ENCODE data around the gene DLX1.
A peak's percentile ranks its signal among the peaks of the same experiment; 100 is the strongest.

DLX1 gene

DNA sequence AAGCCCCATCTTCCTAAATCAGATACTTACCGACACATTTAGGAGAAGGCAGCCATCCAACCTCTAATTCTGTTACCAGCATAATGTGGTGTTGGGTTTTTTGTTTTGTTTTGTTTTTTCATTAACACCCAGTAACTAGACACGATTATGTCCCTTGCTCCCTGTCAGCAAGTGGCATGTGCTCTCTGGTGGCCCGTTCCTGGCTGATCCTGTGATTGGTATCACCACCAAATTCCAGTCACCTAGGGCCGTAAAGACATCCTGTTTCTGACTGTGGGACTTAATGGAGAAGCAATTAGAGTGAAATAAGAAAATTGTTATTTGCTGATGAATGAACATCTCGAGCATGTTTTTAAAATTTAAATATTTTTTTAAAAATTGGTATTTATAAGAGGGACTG, 5.9 kb upstream of the DLX1 start:
- no peak overlapping the region for H3K27ac Mint-ChIP-seq
- H3K27me3 Mint-ChIP-seq, result peaks cover 86% of the 10 kb centered on the region
- H3K4me1 Mint-ChIP-seq (ENCODE audit: low read depth), result peaks cover 15% of the 10 kb centered on the region
- no peaks in the 10 kb centered on the region for H3K36me3 Mint-ChIP-seq (ENCODE audit: low read depth)
- H3K9me3 Mint-ChIP-seq, result peaks cover 2% of the 10 kb centered on the region
- no peak for DNase-seq
- H3K4me3 Mint-ChIP-seq, result no peak overlapping the region

DNA sequence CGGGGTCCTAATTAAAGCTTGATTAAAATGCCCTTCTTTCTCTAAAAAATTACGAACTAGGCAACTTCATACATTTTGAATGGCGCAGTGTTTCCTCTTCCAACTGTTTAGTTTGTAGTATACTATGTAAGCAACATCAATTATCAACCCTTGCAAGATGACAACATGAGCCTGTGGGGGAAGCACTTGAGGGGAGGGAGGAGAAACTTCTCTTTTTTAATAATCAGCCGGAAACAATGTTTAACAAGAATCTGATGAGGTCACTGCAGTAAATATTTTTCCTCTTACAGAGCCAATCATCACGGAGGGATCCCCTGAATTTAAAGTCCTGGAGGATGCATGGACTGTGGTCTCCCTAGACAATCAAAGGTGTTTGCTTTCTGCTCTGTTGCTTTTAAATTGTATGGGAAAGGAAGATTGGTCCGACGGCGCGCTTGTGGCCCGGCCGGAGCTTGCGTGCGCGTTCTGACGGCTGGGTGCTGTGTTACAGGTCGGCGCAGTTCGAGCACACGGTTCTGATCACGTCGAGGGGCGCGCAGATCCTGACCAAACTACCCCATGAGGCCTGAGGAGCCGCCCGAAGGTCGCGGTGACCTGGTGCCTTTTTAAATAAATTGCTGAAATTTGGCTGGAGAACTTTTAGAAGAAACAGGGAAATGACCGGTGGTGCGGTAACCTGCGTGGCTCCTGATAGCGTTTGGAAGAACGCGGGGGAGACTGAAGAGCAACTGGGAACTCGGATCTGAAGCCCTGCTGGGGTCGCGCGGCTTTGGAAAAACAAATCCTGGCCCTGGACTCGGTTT, 5.3 kb upstream of the DLX1 start:
- Mint-ChIP-seq H3K36me3 (ENCODE audit: low read depth) (no peaks in the 10 kb centered on the region), H3K27ac (peak overlapping the region; percentile 24), H3K27me3 (peaks cover 89% of the 10 kb centered on the region), H3K9me3 (peaks cover 2% of the 10 kb centered on the region), H3K4me1 (ENCODE audit: low read depth) (peaks cover 20% of the 10 kb centered on the region), H3K4me3 (no peak overlapping the region)
- no peak for DNase-seq

DNA sequence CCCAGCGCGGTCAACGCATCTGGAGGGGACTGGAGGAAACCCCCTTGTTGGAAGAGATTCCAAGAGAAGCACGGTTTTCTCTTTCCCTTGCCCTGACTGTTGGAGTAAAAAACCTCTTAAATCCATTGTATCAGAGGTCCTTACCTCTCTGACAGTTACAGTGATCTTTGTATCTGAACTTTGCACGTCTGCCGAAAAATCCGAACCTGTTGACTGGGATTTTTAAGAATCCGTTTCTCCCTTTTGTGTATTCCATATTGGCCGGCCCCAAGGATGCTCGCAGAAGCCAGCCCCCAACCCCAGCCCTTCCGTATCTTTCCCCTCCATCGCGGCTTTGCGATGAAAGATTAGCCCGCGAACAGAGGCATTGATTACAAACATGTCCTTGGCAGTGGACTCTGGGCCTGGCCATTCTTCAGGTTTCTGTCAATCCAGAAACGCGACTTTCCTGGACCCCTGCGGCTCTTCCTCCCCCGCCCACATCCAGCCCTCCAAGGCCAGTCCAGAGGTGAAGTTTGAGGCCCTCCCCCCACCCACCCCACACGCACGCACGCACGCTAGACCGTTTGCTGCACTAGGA, 4.6 kb upstream of the DLX1 start:
- Mint-ChIP-seq H3K4me1 (ENCODE audit: low read depth) (peaks cover 26% of the 10 kb centered on the region), H3K27ac (peak overlapping the region; percentile 63), H3K9me3 (peaks cover 2% of the 10 kb centered on the region), H3K4me3 (no peak overlapping the region), H3K36me3 (ENCODE audit: low read depth) (no peaks in the 10 kb centered on the region), H3K27me3 (peaks cover 89% of the 10 kb centered on the region)
- no peak for DNase-seq

DNA sequence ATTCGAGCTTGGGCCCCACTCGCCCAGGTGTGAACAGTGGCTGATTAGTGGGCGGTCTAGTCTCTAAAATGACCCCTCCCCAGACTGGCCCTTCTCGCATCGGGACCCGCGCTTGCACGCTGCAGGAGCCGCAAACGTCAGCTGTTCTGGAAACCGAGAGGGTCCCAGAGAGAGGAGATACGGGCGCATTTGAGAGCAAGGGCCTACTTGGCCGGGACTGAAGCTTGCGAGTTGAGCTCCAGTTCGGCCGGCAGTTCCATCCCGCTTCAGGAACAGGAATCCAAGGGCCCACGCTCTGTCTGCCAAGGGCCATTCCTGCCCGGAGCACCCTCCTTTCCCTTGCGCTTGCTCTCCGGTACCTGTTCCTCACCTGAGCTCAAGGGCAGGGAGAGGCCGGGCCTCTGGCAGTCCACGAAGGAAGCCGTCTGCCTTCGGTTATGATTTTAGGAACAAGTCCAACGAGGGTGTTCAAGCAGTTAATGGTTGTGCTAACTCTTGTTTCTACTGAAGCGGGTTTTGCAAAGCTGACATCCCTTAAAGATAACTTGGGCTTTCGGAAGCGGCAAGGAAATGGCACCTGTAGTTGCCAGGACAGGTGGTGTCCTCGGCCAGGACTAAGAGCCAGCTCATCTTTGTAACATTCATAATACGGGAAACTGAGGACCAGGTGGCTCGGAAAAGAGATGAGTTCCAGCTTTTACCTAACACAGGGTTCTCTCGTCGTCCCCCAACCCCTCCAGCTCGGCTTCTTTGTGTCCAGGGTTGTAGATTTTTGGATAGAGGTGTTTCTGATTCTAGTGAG, 3.9 kb upstream of the DLX1 start:
- no peak overlapping the region for H3K4me3 Mint-ChIP-seq
- no peaks in the 10 kb centered on the region for H3K36me3 Mint-ChIP-seq (ENCODE audit: low read depth)
- peak; percentile 33 for DNase-seq
- peak overlapping the region; percentile 63 for H3K27ac Mint-ChIP-seq
- peaks cover 2% of the 10 kb centered on the region for H3K9me3 Mint-ChIP-seq
- peaks cover 32% of the 10 kb centered on the region for H3K4me1 Mint-ChIP-seq (ENCODE audit: low read depth)
- peaks cover 91% of the 10 kb centered on the region for H3K27me3 Mint-ChIP-seq

DNA sequence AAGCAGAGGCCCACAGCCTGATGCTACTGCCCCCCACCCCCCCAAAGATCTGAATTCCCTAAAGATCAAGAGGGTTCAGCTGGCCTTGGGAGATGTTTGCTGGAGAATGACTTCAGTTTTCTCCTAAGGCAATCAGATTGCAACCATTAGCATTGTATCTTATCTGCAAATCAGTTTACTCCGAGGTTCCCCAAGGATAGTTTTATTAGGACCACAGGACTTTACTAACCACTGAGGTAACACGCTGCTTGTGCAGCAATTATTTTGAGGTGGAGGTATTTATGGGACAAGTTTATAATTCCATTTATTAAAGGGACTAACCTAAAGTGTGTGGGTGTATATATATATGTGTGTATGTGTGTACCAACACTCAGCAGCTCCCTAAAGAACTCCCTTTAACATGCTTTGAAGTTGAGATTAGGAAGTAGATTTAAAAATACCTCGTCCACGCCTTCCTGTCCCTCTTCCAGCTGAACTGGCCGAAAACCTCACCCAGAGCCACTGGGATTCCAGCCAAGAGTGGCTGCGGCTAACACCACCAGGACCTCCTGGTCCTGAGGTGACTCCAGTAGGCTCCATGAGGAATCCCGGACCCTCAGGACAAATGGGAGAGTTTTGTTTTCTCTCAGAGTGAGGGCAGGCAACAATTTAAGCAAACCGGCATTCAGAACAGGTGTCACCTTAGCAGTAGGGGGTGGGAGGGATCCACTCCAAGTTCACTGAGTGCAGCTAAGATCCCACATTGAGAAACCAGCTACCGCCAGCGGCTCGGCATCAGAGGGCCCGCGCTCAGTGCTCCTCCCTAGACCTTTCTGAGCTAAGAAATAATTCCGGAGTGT, 3.0 kb upstream of the DLX1 start:
- no peak overlapping the region for H3K27ac Mint-ChIP-seq

GRCh38 chr2:172082944-172083627, 2.2 kb upstream of the DLX1 start:
- DNase-seq, result peak; percentile 47
- Mint-ChIP-seq H3K9me3 (peaks cover 2% of the 10 kb centered on the region), H3K27ac (no peak overlapping the region), H3K27me3 (peaks cover 100% of the 10 kb centered on the region), H3K4me3 (peak overlapping the region; percentile 77), H3K36me3 (ENCODE audit: low read depth) (no peaks in the 10 kb centered on the region), H3K4me1 (ENCODE audit: low read depth) (peaks cover 48% of the 10 kb centered on the region)

More for the DNA sequence above, 3.0 kb upstream of the DLX1 start:
- Mint-ChIP-seq H3K36me3 (ENCODE audit: low read depth) (no peaks in the 10 kb centered on the region), H3K4me3 (no peak overlapping the region), H3K27me3 (peaks cover 96% of the 10 kb centered on the region), H3K9me3 (peaks cover 2% of the 10 kb centered on the region), H3K4me1 (ENCODE audit: low read depth) (peaks cover 40% of the 10 kb centered on the region)
- no peak for DNase-seq

DNA sequence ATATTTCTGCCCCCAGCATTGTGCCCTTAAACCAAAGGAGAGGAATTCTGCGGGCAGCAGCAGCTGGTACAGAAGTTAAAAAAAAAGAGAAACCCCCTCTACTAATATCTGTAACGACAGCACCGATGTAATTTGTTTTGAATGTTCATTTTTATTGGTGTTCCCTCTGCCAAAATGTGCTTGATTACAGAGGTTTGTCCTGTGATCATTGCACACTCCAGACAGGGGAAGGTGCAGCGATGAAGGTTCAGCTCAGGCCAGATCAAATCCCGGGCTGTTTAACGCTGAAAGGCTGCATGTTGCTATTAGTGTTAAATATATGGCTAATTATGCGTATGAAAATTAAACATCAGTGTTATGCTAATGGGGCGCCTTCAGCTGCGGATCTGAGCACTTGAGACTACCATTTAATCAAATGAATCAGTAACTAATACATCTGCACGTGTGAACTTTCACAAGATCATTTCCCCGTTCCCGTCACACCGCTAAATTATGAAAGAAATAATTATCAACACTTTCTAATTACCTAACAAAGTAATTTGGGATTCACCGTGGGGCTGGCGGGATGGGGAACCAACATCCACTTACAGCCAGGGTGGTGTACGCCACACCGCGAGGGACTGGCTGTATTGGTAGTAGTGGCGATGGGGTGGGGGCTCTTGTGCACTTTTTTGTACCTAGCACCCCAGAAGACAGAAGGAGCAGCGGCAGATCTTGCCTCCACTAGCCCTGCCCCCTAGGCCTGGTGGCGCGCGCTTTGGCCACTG, 1.5 kb upstream of the DLX1 start:
- DNase-seq, result no peak
- H3K27ac Mint-ChIP-seq, result peak overlapping the region; percentile 22
- H3K27me3 Mint-ChIP-seq, result peaks cover 100% of the 10 kb centered on the region
- H3K36me3 Mint-ChIP-seq (ENCODE audit: low read depth), result no peaks in the 10 kb centered on the region
- H3K4me3 Mint-ChIP-seq, result peak overlapping the region; percentile 77
- peaks cover 53% of the 10 kb centered on the region for H3K4me1 Mint-ChIP-seq (ENCODE audit: low read depth)
- peaks cover 2% of the 10 kb centered on the region for H3K9me3 Mint-ChIP-seq

DNA sequence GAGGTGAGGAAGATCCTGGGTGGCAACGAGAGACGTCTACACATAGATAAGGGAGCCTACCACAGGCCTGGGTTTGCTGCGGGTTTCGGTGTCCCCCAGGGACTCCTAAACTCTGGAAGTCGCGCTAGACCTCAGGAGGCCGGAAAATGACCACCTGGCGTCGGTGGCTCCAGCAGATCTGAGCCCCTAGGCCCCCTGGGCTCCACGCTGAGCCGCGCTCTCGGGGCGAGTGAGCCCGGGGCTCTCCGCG, 987 bp upstream of the DLX1 start:
- peak overlapping the region; percentile 77 for H3K4me3 Mint-ChIP-seq

DNA sequence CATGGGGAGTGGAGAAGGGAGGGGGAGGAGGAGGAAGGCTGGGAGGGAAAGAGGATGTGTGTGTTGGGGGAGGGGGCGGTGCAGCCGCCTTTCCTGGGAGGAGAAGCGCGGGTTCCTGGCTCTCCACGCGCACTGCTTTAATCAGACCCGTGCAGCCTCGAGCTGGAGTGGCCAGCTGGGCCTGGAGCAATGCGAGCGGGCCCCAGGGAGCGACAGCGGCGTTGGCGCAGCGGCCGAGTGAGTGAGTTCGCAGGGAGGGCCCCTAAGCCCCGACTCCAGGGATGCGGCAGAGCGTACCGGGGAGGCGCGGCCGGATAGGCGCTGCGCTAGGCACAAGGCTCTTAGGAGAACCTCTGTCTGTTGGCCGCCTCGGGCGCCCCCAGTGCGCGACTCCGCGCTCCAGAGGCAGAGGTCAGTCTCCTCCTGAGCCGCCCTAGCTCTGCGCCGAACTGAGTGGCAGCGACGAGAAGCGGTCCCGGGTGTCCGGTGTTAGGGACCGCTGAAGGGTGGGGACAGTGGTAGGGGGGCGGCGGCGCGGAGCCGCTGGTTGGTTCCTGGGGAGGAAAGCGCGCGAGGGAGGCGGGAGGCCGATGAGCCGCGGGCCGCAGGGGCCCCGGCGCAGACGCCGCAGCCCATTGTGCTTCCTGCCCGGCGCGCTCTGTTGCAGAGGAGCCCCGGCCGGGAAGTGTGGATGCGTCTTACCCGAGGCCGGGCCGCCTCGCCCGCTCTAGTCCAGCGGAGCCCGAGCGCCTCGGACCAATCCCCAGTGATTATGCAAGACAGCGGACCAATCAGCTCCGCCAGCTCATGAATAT, 455 bp upstream of the DLX1 start:
- Mint-ChIP-seq H3K4me3 (peak overlapping the region; percentile 77), H3K27me3 (peaks cover 100% of the 10 kb centered on the region), H3K9me3 (peaks cover under 1% of the 10 kb centered on the region), H3K4me1 (ENCODE audit: low read depth) (peaks cover 53% of the 10 kb centered on the region), H3K36me3 (ENCODE audit: low read depth) (no peaks in the 10 kb centered on the region), H3K27ac (peak overlapping the region; percentile 68)
- DNase-seq, result peak; percentile 71

More for the DNA sequence above, 987 bp upstream of the DLX1 start:
- no peak for DNase-seq
- peaks cover 53% of the 10 kb centered on the region for H3K4me1 Mint-ChIP-seq (ENCODE audit: low read depth)
- H3K36me3 Mint-ChIP-seq (ENCODE audit: low read depth), result no peaks in the 10 kb centered on the region
- peaks cover 2% of the 10 kb centered on the region for H3K9me3 Mint-ChIP-seq
- H3K27ac Mint-ChIP-seq, result no peak overlapping the region
- H3K27me3 Mint-ChIP-seq, result peaks cover 100% of the 10 kb centered on the region

DNA sequence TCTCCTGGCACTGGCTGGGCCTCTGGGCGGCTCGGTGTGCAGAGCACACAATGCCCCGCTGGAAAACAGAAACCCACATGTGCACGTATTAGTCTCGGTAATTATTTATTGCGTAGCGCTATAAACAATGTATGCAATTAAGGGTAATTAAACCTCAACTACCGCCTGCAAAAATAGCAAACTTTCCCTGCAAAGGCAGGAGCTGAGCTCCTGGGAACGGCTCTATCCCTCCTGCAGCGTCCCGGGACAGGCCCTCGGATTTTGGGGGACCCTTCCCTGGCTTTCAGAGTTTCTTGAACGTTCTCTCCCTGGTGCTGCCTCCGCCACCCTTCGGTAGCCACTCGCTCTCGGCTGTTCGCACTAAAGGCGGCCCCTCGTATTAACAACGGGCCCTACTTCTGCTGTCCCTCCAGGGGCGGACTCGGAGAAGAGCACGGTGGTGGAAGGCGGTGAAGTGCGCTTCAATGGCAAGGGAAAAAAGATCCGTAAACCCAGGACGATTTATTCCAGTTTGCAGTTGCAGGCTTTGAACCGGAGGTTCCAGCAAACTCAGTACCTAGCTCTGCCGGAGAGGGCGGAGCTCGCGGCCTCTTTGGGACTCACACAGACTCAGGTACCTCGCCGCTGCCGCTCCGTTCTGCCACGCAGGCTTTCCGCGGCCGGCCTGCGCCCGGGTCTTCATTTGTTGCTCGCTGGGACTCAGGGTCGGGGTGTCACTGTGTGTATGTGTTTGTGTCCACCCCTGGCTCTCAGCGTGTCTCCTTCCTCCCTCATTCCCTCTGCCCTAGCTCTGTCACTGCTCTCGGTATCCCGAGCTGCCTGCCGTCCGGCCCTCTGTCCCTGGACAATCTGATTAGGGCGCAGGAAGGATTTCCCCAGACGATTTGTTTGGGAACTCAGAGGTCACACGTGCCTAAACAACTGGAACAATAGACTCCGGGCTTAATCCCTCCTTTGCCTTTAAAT, 1.2 kb downstream of the DLX1 start:
- Mint-ChIP-seq H3K4me1 (ENCODE audit: low read depth) (peaks cover 54% of the 10 kb centered on the region), H3K36me3 (ENCODE audit: low read depth) (no peaks in the 10 kb centered on the region)
- DNase-seq, result peak; percentile 71

GRCh38 chr2:172087207-172087779, 2.0 kb downstream of the DLX1 start:
- Mint-ChIP-seq H3K9me3 (no peaks in the 10 kb centered on the region), H3K27me3 (peaks cover 98% of the 10 kb centered on the region), H3K4me1 (ENCODE audit: low read depth) (peaks cover 54% of the 10 kb centered on the region), H3K36me3 (ENCODE audit: low read depth) (no peaks in the 10 kb centered on the region), H3K4me3 (peak overlapping the region; percentile 52), H3K27ac (peak overlapping the region; percentile 77)
- DNase-seq, result peak; percentile 30

More for the DNA sequence above, 1.2 kb downstream of the DLX1 start:
- Mint-ChIP-seq H3K27me3 (peaks cover 98% of the 10 kb centered on the region), H3K9me3 (no peaks in the 10 kb centered on the region), H3K4me3 (peak overlapping the region; percentile 52), H3K27ac (peak overlapping the region; percentile 64)
